Frontal cortex (tissue), 4 donors: ENCODE data around the gene CDAN1. TPM values are rescaled to one million over a fixed set of nuclear protein-coding genes. Genes with fewer than 3 reads are reported as not detected.
"Not testable (repeated sequence)": the region's sequence is repeated elsewhere in the genome, so short reads cannot be mapped to it uniquely, and the experiment has no call there.

Source experiments
- DNase-seq, 2 donors: peaks; one replicate each; pipeline ENCODE4 v3.0.0; 2012; ENCODE audit warnings: low spot score in 2 of 2
- FAIRE-seq: peaks from 2 replicates; lab custom pipeline; 2012; peaks lifted over from hg19 to GRCh38; lab: Jason Lieb, UNC
- total RNA-seq: library from RNA; depleted of rRNA; stranded (reverse); fragments of >200 nt; gene quantifications from one replicate; pipeline ENCODE4 v1.2.3, GENCODE V29; 2014
- donor health status: control.
- donor health status: control.
- donor health status: control.

Gene CDAN1
- total RNA-seq, 1 donor from 2014 or later, result 9.8 TPM

- no peak for FAIRE-seq
- DNase-seq, result no peak
Observed at GRCh38 chr15:42716125-42716524, 20.8 kb downstream of the CDAN1 start.

- no peak for DNase-seq
- no peak for FAIRE-seq
Observed at GRCh38 chr15:42712584-42712983, 24.3 kb downstream of the CDAN1 start.

GRCh38 chr15:42711746-42712145, 25.2 kb downstream of the CDAN1 start:
- no peak for DNase-seq

GRCh38 chr15:42710662-42711061, 26.3 kb downstream of the CDAN1 start:
- FAIRE-seq (no peak), DNase-seq (no peak)

More at GRCh38 chr15:42711746-42712145, 25.2 kb downstream of the CDAN1 start:
- FAIRE-seq, result no peak

- FAIRE-seq (no peak), DNase-seq (no peak)
Observed at GRCh38 chr15:42707873-42708544, 28.9 kb downstream of the CDAN1 start.

GRCh38 chr15:42707068-42707467, 29.9 kb downstream of the CDAN1 start:
- DNase-seq (no peak), FAIRE-seq (no peak)

- DNase-seq (no peak), FAIRE-seq (no peak)
Observed at GRCh38 chr15:42705336-42705735, 31.6 kb downstream of the CDAN1 start.

GRCh38 chr15:42704492-42704926, 32.4 kb downstream of the CDAN1 start:
- peak in 1 of 2 donors; percentile 59 for DNase-seq
- FAIRE-seq, result no peak

GRCh38 chr15:42696626-42697025, 40.3 kb downstream of the CDAN1 start:
- no peak for FAIRE-seq
- DNase-seq, result no peak

- no peak for FAIRE-seq
Observed at GRCh38 chr15:42695527-42696071, 41.3 kb downstream of the CDAN1 start.

GRCh38 chr15:42694398-42694797, 42.5 kb downstream of the CDAN1 start:
- DNase-seq (no peak), FAIRE-seq (no peak)

More at GRCh38 chr15:42695527-42696071, 41.3 kb downstream of the CDAN1 start:
- no peak for DNase-seq

GRCh38 chr15:42693942-42694341, 43.0 kb downstream of the CDAN1 start:
- DNase-seq (no peak), FAIRE-seq (no peak)

- FAIRE-seq (no peak), DNase-seq (no peak)
Observed at GRCh38 chr15:42693496-42693895, 43.4 kb downstream of the CDAN1 start.

- DNase-seq (no peak), FAIRE-seq (no peak)
Observed at GRCh38 chr15:42692997-42693396, 43.9 kb downstream of the CDAN1 start.

- no peak for DNase-seq
- no peak for FAIRE-seq
Observed at GRCh38 chr15:42692536-42692935, 44.4 kb downstream of the CDAN1 start.

- FAIRE-seq, result no peak
Observed at GRCh38 chr15:42691770-42692169, 45.2 kb downstream of the CDAN1 start.

GRCh38 chr15:42691308-42691707, 45.6 kb downstream of the CDAN1 start:
- DNase-seq, result no peak
- no peak for FAIRE-seq

More at GRCh38 chr15:42691770-42692169, 45.2 kb downstream of the CDAN1 start:
- no peak for DNase-seq

- DNase-seq, result no peak
- FAIRE-seq, result no peak
Observed at GRCh38 chr15:42688301-42688700, 48.6 kb downstream of the CDAN1 start.

GRCh38 chr15:42687740-42688139, 49.2 kb downstream of the CDAN1 start:
- no peak for FAIRE-seq
- DNase-seq, result no peak

- DNase-seq (no peak), FAIRE-seq (no peak)
Observed at GRCh38 chr15:42686281-42686680, 50.6 kb downstream of the CDAN1 start.

- FAIRE-seq, result no peak
- no peak for DNase-seq
Observed at GRCh38 chr15:42681119-42681518, 55.8 kb downstream of the CDAN1 start.

GRCh38 chr15:42680142-42680482, 56.8 kb downstream of the CDAN1 start:
- FAIRE-seq, result not testable (repeated sequence)

More at GRCh38 chr15:42680142-42680482, 56.8 kb downstream of the CDAN1 start:
- not testable (repeated sequence) for DNase-seq
